GM12891 (cell line): ENCODE results near the gene CDK18.

Source experiments
- DNase-seq: peaks from one replicate; pipeline ENCODE4 v3.0.0; 2011; ENCODE audit warnings: low spot score; ENCODE audit not compliant: insufficient read length
- FAIRE-seq: peaks from 2 replicates; lab custom pipeline; 2011; peaks lifted over from hg19 to GRCh38; lab: Jason Lieb, UNC
- PAX5 ChIP-seq: IDR thresholded peaks from 2 replicates; pipeline ENCODE4 v1.6.1; 2011; ENCODE audit warnings: low read length, moderate library complexity, mild to moderate bottlenecking; ENCODE audit not compliant: insufficient read depth, severe bottlenecking
- POLR2A ChIP-seq: IDR thresholded peaks from 2 replicates; pipeline ENCODE4 v1.6.1; 2011; ENCODE audit warnings: low read depth, low read length, control low read depth
- POLR2AphosphoS5 ChIP-seq: IDR thresholded peaks from 2 replicates; pipeline ENCODE4 v1.6.1; 2011; ENCODE audit warnings: low read depth, low read length, control low read depth
- POU2F2 ChIP-seq: IDR thresholded peaks from 2 replicates; pipeline ENCODE4 v1.6.1; 2011; ENCODE audit warnings: low read depth, mild to moderate bottlenecking, control low read depth, low read length, moderate library complexity
- SPI1 ChIP-seq: IDR thresholded peaks from 2 replicates; pipeline ENCODE4 v1.6.1; 2011; ENCODE audit warnings: low read depth, low read length, control low read depth
- TAF1 ChIP-seq: IDR thresholded peaks from 2 replicates; pipeline ENCODE4 v1.6.1; 2011; ENCODE audit warnings: low read depth, low read length, control low read depth

CDK18 gene

DNA sequence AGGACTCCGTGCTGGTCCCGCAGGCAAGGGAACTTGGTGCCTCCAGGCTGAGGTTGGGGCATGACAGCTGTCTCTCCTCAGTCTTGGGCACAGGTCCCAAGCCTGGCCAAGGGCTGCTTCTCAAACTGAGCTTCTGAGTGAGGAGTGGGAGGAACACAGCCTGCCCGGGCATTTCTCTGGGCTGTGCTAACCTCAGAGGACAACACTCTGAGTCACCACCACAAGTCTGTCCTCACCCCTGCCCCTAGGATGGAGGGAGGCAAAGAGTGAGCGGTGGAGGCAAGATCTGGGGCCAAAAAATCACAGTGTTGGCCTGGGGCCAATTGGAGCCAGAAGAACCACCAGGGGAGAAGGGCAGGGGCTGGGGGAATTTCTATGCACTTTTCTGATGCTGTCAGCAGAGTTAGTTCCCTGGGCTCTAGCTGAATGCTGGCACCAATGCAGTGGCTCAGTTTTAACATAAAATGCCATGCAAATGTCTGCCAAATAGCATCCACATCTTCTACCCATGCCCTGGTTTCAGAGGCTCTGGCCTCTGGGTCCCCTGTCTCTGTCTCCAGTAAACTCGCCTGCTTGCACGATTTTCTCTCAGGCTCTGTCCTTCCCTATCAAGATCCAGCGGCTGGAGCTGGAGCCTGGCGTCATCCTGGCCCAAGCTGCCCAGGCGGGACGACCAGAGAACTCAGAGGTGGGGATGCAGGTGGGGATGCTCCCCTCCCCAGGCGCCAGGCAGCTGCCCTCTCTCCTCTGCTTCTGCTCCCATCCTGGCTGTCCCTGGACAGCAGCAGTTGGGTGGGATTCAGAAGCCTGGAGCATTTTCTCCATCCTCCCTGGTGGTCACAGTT is 11.0 kb upstream of the CDK18 start:
- TF ChIP-seq TAF1 (no peak), PAX5 (no peak), POLR2AphosphoS5 (no peak), POLR2A (no peak), POU2F2 (no peak), SPI1 (no peak)
- DNase-seq (no peak), FAIRE-seq (no peak)

DNA sequence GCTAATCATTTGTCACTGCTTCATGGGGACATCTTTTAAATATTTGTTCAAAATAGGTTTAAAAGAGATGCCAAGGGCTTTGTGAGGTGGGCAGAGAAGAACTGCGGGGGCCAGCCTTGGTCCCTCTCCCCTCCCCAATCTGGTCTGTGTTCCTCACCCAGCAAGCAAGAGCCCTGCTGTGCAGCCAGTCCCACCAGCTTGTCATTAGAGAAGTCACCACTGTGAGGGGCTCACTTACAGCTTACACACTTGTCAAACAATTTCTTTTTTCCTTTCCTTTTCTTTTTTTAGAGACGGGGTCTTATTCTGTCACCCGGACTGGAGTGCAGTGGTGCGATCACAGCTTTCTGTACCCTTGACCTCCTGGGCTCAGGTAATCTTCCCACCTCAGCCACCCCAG is 10.4 kb upstream of the CDK18 start:
- FAIRE-seq (no peak), DNase-seq (no peak)

DNA sequence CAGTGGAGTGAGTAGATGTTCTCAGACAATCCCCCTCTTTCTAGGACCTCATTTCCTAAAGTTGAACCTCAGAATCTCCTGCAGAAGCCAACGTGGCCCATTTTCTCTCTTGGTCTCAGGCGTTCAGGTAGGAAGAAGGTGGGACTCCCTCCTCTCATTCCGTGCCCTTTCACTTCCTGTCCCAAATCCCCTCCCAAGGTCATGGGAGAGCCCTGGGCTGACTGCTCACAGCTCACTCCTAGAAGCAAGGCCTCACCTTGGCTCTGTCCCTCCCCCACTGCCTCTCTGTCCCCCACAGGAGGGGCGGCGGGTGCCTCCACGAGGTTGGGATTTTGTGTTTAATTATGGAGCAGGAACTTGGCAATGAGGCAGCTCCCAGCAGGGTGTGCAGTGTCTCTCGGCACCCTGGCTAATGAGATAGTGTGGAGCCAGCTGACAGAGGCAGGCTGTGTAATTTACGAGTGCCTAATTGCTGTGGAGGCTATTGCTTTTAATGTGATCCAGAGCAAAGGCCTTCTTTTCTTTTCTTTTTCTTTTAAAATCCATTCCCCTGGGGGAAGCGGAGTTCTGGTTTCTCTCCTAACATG is 9.1 kb upstream of the CDK18 start:
- no peak for TF ChIP-seq SPI1
- TF ChIP-seq POLR2AphosphoS5 = no peak
- no peak for TF ChIP-seq POLR2A
- no peak for TF ChIP-seq PAX5
- no peak for TF ChIP-seq TAF1
- no peak for TF ChIP-seq POU2F2
- no peak for FAIRE-seq
- no peak for DNase-seq

More for the DNA sequence above, 10.4 kb upstream of the CDK18 start:
- TF ChIP-seq POLR2AphosphoS5 = no peak
- TF ChIP-seq PAX5 = no peak

DNA sequence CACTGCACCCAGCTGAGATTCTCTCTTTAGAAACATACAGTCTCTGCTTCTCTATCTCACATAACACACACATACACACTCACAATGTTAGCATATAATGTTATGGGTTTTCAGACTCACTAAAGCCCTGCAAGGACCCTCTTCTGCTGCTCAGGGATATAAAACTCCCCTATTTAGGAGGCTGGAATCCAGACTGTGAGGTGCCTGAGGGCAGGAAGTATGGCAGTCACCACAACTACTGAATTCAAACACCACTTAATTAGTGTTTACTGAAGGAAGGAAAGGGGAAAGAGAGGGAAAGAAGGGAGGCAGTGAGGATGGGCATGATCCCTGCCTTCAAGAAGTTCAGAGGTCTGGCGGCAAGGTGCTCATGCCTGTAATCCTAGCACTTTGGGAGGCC is 7.8 kb upstream of the CDK18 start:
- FAIRE-seq (no peak), DNase-seq (no peak)
- TF ChIP-seq SPI1 (no peak), POLR2AphosphoS5 (no peak), PAX5 (no peak), POU2F2 (no peak), POLR2A (no peak), TAF1 (no peak)

DNA sequence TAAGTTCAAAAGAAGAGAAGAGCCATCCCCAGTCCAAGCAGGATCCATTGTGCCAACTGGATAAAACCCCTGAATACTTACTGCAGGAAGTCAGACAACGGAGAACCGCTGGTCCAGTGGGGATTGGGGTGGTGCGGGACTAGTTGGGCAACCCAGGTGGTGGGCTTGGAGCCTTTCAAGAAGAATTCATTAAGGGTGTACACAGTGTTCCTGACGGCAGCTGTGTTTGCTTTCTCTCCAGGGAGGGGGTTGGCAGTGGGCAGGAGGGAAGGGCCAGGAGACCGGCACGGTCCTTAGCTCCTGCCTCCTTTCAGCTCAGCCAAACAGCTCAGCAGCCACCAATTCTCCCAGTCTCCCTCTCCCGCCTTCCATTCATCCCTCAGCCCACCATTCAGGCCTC is 7.1 kb upstream of the CDK18 start:
- FAIRE-seq = no peak
- TF ChIP-seq PAX5 (no peak), POLR2A (no peak), TAF1 (no peak), SPI1 (no peak), POLR2AphosphoS5 (no peak), POU2F2 (no peak)
- no peak for DNase-seq

DNA sequence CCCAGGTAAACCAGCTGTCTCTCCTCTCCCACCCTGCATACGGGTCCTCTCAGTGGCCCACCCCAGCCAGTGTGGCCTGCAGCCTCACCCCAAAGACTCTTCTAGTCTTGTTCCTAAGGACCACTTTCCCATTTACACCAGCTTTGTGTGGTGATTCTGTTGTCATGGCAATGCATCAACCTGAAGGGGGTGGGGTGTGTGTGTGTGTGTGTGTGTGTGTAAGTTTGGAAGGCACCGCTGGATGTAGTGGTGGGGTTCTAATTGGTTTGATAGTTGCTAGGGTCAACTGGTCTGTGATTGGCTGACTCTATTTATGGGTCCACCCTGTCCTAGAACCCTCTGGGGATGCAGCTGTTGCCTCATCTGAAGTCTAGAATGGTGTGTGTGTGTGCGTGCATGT is 4.7 kb upstream of the CDK18 start:
- no peak for FAIRE-seq
- DNase-seq = no peak
- TF ChIP-seq POLR2A (no peak), POU2F2 (no peak), SPI1 (no peak), PAX5 (no peak), TAF1 (no peak), POLR2AphosphoS5 (no peak)

DNA sequence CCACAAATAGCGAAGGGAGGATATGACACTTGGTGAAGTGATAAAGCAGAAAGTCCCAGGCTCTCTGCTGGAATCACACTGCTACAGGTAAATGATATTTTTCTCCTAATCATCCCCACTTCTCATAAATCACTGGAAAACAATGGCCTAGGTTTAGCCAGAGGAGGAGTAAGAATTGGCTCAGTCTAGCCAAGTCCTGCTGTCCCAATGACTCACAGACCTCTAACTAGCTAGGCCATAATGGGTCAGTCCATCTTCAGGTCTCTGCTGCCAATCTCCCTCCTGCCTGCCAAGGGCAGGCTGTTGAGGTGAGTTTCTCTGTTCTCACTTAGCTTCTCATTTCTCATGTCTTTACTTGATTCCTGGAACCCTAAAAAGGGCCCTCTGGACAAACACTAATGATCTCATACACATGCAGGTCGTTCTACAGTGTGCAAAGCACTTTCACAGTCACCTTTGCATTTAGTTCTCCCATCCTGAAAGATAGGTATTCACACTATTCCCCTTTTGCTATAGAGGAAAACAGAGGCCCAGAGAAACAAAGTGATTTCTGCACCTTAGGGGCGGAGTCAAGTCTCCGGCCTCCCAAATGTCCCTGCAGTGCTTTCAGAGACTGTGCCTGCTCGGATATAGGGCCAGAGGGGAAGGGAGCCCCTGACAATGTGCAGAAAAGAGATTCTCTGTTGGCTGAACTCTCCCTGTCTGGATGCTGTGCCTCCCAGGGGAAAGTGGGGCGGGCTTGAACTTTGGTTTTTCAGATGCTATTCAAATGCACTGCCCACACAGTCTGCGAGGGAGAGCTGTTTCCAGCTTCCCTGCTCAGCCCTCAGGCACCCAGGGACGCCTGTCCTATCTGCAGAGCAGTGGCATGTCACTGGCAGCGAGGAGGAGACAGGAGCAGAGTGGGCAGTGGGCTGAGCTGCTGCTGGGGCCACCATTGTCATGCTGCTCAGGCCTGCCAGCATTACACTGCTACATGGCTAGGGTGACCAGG is 3.9 kb upstream of the CDK18 start:
- FAIRE-seq = no peak
- no peak for DNase-seq
- TF ChIP-seq POLR2A = no peak
- no peak for TF ChIP-seq SPI1
- no peak for TF ChIP-seq POU2F2
- no peak for TF ChIP-seq POLR2AphosphoS5
- no peak for TF ChIP-seq TAF1
- TF ChIP-seq PAX5 = no peak

DNA sequence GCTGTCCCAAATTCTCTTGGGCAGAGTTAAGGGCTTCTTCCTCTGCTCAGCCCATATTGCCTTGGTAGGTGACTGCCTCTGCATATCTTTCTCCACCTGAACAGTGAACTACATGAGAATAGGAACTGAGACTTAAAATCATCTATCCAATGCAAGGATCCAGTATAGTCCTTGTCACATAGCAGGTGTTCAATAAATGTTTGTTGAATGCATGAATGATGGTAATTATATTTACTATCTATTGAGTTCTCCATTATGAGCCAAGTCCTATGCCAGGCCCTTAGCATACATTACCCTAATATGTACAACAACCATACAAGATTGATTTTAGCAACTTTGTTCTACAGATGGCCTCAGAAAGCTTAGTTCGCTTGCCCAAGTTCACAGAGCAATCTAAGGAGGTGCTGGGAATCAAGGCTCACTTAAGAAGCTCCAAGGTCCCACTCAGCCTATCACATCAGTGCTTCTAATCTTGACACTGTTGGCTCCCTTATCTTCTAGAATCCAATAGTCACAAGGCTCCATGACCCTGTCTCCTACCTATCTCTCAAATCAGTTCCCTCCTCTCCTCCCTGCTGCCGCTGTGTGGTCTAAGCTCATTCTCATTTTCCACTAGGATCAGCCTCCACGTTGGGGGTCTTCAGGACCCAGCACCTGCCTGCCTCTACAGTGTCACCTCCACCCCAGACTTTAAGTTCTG is 2.2 kb upstream of the CDK18 start:
- DNase-seq (no peak), FAIRE-seq (no peak)
- TF ChIP-seq TAF1 = no peak
- no peak for TF ChIP-seq PAX5
- no peak for TF ChIP-seq POLR2AphosphoS5
- no peak for TF ChIP-seq POLR2A
- TF ChIP-seq POU2F2 = no peak
- no peak for TF ChIP-seq SPI1
